Ascending aorta (tissue), 2 donors: ENCODE results near the gene EEF2. TPM values are rescaled to one million over a fixed set of nuclear protein-coding genes. Genes with fewer than 3 reads are reported as not detected.

Experiments used
- DNase-seq, 2 donors: peaks; one replicate each; pipeline ENCODE4 v3.0.0-alpha.2; 2019; ENCODE audit warnings: low spot score in 2 of 2
- H3K27ac ChIP-seq, 2 donors: fragments of 200-600 bp; sonication (generic); one replicate each; pipeline ENCODE4 v1.5.1; 2016 to 2017; ENCODE audit warnings: mild to moderate bottlenecking in 1 of 2
- H3K27me3 ChIP-seq: fragments of 200-600 bp; sonication (generic); one replicate; pipeline ENCODE4 v1.5.1; 2017
- H3K36me3 ChIP-seq, 2 donors: fragments of 200-600 bp; sonication (generic); one replicate each; pipeline ENCODE4 v1.5.1; 2016
- H3K4me1 ChIP-seq, 2 donors: fragments of 200-600 bp; sonication (generic); one replicate each; pipeline ENCODE4 v1.5.1; 2016 to 2017; ENCODE audit warnings: mild to moderate bottlenecking in 1 of 2
- H3K4me3 ChIP-seq, 2 donors: fragments of 200-600 bp; sonication (generic); one replicate each; pipeline ENCODE4 v1.5.1; 2016 to 2017; ENCODE audit warnings: mild to moderate bottlenecking in 1 of 2
- H3K9me3 ChIP-seq, 2 donors: fragments of 200-600 bp; sonication (generic); one replicate each; pipeline ENCODE4 v1.5.1; 2016
- CTCF ChIP-seq, 3 experiments: fragments of 200-600 bp in 2 of 3; fragments of 450-650 bp in 1 of 3; sonication (generic) in 2 of 3; IDR thresholded peaks; one replicate each; pipeline ENCODE4 v1.5.1; 2016 to 2019; ENCODE audit warnings: antibody characterized with exemption in 3 of 3, mild to moderate bottlenecking in 1 of 3, moderate library complexity in 1 of 3
- intact Hi-C: fragments of 100-400 bp; cut with DNase I; formaldehyde crosslinking; loops from one replicate; pipeline ENCODE4 v1.15.1; 2023
- total RNA-seq: library from RNA; depleted of rRNA; stranded (reverse); fragments of >200 nt; gene quantifications from one replicate; pipeline ENCODE4 v1.1.0, GENCODE V29; 2016

EEF2 gene
- total RNA-seq, 1 donor from 2014 or later, result 1,544 TPM

- no peaks in the 10 kb centered on the region for H3K27me3 ChIP-seq
- TF ChIP-seq CTCF (IDR thresholded peaks at IDR 0.05), result no peak
- H3K4me3 ChIP-seq, result no peak overlapping the region
- H3K4me1 ChIP-seq, result no peaks in the 10 kb centered on the region
- H3K27ac ChIP-seq, result no peak overlapping the region
- peaks cover 73 to 78% of the 10 kb centered on the region in 2 donors for H3K36me3 ChIP-seq
- intact Hi-C loops, result no loop called here
- no peak for DNase-seq
- no peaks in the 10 kb centered on the region for H3K9me3 ChIP-seq
These were observed 7.8 kb downstream of the EEF2 start for GRCh38 chr19:3977242-3978143.

- intact Hi-C loops, result no loop called here
- DNase-seq, result no peak
- H3K4me1 ChIP-seq, result no peaks in the 10 kb centered on the region
- H3K4me3 ChIP-seq, result no peak overlapping the region
- H3K27me3 ChIP-seq, result no peaks in the 10 kb centered on the region
- H3K9me3 ChIP-seq, result no peaks in the 10 kb centered on the region
- no peak overlapping the region for H3K27ac ChIP-seq
- peaks cover 65 to 71% of the 10 kb centered on the region in 2 donors for H3K36me3 ChIP-seq
- no peak for TF ChIP-seq CTCF (IDR thresholded peaks at IDR 0.05)
These were observed 8.6 kb downstream of the EEF2 start for GRCh38 chr19:3976495-3977241.

GRCh38 chr19:3975637-3976087 is 9.6 kb downstream of the EEF2 start:
- H3K9me3 ChIP-seq, result no peaks in the 10 kb centered on the region
- H3K4me1 ChIP-seq, result no peaks in the 10 kb centered on the region
- no peaks in the 10 kb centered on the region for H3K27me3 ChIP-seq
- H3K27ac ChIP-seq, result no peak overlapping the region
- H3K36me3 ChIP-seq, result peaks cover 55 to 61% of the 10 kb centered on the region in 2 donors
- no peak for DNase-seq
- H3K4me3 ChIP-seq, result no peak overlapping the region
- no peak for TF ChIP-seq CTCF (IDR thresholded peaks at IDR 0.05)
- intact Hi-C loops, result no loop called here

GRCh38 chr19:3975144-3975543 is 10.1 kb downstream of the EEF2 start:
- H3K27ac ChIP-seq, result no peak overlapping the region
- peaks cover 49 to 55% of the 10 kb centered on the region in 2 donors for H3K36me3 ChIP-seq
- intact Hi-C loops, result no loop called here
- no peak for TF ChIP-seq CTCF (IDR thresholded peaks at IDR 0.05)
- no peak overlapping the region for H3K4me3 ChIP-seq
- no peaks in the 10 kb centered on the region for H3K27me3 ChIP-seq
- no peak for DNase-seq
- H3K9me3 ChIP-seq, result no peaks in the 10 kb centered on the region
- H3K4me1 ChIP-seq, result no peaks in the 10 kb centered on the region

- H3K9me3 ChIP-seq, result no peaks in the 10 kb centered on the region
- no peaks in the 10 kb centered on the region for H3K27me3 ChIP-seq
- peak; percentile 89 to 98 for DNase-seq
- peak within 1 kb of the TSS; percentile 99 to 100 for H3K27ac ChIP-seq
- intact Hi-C loops, result loop anchor here (1.0 kb wide), 2 partner anchors 14 to 36 kb away; partner anchors contain the start of genes EEF2 and PIAS4
- peaks cover 30 to 37% of the 10 kb centered on the region in 2 donors for H3K36me3 ChIP-seq
- H3K4me3 ChIP-seq, result peak within 1 kb of the TSS; percentile 78 to 98
- H3K4me1 ChIP-seq, result peaks cover 28 to 33% of the 10 kb centered on the region in 2 donors
- no peak for TF ChIP-seq CTCF (IDR thresholded peaks at IDR 0.05)
These were observed 14.3 kb downstream of the EEF2 start, which contains the start of gene DAPK3 for GRCh38 chr19:3970808-3971598. Gene DAPK3, minus strand, starts transcription at chr19:3971099. Its CDS starts 1,364 bp downstream, at chr19:3969735.
